Measurements from ENCODE around the gene INSR.

The INSR gene

GRCh38 chr19:7142771-7143170, 151.4 kb downstream of the INSR start:
- no peak for DNase-seq (ENCODE audit: low spot score)

GRCh38 chr19:7140137-7140536, 154.1 kb downstream of the INSR start:
- DNase-seq (ENCODE audit: low spot score): no peak

- DNase-seq (ENCODE audit: low spot score): no peak
Measured at GRCh38 chr19:7139095-7139494, 155.1 kb downstream of the INSR start.

DNA sequence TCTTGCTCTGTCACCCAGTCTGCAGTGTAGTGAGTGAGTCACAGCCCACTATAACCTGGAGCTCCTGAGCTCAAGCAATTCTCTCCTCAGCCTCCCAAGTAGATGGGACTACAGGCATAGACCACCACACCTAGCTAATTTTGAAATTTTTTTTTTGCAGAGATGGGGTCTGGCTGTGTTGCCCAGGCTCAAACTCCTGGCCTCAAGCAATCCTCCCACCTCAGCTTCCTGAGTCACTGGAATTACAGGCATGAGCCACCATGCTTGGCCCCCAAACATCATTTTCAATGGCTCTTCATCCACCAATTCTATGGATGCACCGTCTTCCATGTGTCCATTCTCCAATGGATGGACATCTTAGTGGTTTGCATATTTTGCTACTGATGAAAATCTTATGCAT, 155.8 kb downstream of the INSR start:
- no peak for DNase-seq (ENCODE audit: low spot score)

GRCh38 chr19:7137120-7137519, 157.1 kb downstream of the INSR start:
- DNase-seq (ENCODE audit: low spot score): no peak

GRCh38 chr19:7132054-7132453, 162.2 kb downstream of the INSR start:
- DNase-seq (ENCODE audit: low spot score): no peak

GRCh38 chr19:7130043-7130442, 164.2 kb downstream of the INSR start:
- DNase-seq (ENCODE audit: low spot score): no peak

GRCh38 chr19:7126132-7126531, 168.1 kb downstream of the INSR start:
- no peak for DNase-seq (ENCODE audit: low spot score)

DNA sequence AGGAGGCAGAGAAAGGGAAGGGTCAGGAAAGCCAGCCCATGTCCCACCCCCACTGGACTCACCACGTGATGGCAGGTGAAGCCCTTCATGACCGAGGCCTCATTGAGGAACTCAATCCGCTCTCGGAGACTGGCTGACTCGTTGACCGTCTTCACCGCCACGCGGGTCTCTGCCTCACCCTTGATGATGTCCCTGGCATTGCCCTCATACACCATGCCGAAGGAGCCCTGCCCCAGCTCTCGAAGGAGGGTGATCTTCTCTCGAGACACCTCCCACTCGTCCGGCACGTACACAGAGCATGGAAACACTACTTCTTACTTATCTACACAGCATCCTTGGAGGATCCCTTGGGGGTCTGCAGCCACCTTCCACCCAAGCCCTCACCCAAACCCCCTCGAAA, 169.0 kb downstream of the INSR start:
- no peak for DNase-seq (ENCODE audit: low spot score)

GRCh38 chr19:7124782-7125181, 169.4 kb downstream of the INSR start:
- DNase-seq (ENCODE audit: low spot score): no peak

DNA sequence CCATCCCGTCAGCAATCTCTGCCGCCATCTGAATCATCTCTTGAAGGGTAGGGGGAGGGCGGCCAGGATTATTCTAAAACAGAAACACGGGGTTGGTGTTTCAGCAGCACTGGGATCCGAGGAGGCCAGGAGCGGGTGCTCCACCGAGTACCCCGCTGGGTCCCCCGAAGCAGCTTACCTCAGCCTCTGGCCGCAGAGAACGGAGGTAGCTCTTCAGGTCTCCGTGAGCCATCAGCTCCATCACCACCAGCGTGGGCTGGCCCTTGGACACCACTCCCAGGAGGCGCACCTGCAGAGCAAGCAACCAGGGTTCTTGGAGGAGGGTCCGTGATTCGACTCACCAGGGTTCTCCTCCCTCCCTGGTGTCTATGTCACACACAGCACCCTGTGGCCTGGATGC, 171.5 kb downstream of the INSR start:
- DNase-seq (ENCODE audit: low spot score): no peak

GRCh38 chr19:7120499-7120898, 173.7 kb downstream of the INSR start:
- DNase-seq (ENCODE audit: low spot score): no peak

DNA sequence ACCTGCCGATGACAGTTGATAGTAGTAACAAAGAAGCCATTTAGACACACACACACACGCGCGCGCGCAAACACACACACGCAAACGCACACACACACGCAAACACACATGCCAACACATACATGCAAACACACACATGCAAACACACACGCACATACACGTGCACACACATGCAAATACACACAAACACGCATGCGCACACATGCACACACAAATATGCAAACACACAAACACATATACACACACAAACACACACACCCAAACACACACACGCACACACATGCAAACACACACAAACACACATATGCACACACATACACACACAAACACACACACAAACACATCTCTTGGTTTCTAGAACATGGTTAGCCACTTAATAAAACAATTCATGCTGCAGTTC, 174.6 kb downstream of the INSR start:
- DNase-seq (ENCODE audit: low spot score): no peak

DNA sequence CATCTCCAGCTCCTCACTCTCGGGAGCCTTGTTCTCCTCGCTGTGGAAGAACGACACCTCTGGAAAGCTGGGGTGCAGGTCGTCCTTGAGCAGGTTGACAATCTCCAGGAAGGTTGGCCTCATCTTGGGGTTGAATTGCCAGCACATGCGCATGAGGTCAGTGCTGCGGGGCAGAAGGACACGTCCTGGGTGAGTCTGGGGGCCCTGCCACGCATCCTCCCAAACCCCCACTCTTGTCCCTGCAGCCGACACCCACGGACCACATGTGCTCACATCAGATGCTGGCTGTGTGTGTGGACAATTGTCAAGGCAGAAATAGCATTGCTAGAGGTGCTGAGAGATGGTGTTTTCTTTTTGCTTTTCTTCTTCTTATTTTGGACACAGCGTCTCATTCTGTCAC, 177.0 kb downstream of the INSR start:
- DNase-seq (ENCODE audit: low spot score): no peak

GRCh38 chr19:7115721-7116120, 178.5 kb downstream of the INSR start:
- DNase-seq (ENCODE audit: low spot score): no peak

DNA sequence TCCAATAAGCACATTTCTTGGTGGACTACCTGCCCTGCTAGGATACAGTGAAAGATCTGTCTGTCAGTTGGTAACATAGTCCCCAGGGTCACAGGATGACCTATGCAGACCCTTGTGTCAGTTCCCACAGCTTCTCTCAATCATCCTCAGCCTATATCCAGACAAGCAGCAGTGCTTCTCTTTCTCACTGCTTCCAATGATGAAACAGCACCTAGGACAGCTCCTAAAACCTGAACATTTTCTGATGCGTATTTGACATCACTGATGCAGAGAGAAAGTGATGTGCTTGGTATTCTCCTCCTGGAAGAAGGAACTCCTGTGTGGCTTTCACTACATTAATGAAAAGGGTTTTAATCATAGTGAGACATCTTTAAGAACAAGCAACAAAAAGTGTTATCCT, 181.0 kb downstream of the INSR start:
- no peak for DNase-seq (ENCODE audit: low spot score)

DNA sequence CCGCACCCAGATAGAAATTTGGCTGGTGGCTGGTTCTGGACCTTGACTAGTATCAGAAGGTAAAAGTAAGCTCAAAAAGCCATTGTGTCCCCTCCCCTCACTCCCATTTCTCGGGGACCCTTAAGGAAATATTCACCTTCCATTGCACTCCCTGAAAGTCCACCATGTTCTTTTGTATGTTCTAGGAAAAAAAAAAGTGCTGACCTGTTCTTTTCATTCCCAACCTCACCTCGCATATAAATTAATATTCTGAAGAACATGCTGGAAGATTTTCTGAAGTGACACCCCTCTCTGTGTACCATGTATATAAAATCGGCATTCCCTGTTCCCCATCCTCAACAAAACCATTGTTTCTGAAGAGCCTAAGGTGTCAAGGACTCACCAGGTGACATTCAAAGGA, 181.5 kb downstream of the INSR start:
- DNase-seq (ENCODE audit: low spot score): no peak

GRCh38 chr19:7109678-7110289, 184.4 kb downstream of the INSR start:
- no peak for DNase-seq (ENCODE audit: low spot score)

DNA sequence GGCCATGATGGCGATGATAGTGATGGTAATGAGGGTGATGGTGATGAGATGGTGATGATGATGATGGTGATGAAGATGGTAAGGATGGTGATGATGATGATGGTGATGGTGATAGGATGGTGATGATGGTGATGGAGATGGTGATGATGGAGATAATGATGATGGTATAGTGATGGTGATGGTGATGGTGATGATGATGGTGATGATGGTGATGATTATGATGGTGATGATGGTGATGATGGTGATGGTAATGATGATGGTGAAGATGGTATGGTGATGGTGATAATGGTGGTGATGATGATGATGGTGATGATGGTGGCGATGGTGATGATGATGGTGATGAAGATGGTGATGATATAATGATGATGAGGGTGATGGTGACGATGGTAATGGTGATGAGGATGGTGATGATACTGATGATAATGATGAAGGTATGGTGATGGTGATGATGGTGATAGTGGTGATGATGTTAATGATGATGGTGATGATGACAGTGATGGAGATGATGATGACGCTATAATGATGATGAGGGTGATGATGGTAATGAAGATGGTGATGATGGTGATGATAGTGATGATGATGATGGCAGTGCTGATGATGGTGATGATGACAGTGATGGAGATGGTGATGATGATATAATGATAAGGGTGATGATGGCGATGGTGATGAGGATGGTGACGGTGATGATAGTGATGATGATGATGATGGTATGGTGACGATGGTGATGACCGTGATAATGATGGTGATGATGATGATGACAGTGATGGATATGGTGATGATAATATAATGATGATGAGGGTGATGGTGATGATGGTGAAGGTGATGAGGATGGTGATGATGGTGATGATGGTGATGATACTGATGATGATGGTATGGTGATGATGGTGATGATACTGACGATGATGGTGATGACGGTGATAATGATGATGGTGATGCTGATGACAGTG, 187.2 kb downstream of the INSR start:
- DNase-seq (ENCODE audit: low spot score): no peak

DNA sequence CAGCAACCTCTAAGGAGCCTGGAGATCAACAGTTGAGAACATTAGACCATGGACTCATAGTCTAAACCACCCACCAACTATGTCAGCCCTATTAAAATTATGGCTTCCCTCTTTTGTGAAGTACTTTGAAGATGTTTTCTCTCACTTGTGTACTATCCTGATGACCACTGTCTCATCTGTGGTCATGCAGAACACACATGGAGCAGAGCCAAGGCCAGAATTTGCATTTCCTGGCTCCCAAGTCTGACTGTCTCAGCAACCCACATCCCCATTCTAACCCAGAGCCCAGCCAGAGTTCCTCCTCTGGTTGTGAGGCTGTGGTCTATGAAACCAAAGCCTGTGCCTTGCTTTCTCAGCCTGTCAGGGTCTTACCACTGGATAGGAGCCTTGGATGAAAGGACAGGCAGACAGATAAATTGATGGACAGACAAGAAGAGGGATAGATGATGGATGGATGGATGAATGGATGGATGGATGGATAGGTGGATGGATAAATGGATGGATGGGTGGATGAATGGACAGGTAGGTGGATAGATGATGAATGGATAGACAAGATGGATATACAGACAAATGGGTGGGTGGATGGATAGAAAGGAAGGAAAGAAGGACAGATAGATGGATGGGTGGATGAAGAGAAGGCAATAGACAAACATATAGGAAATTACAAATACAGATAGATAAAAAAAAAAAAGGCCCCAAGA, 189.3 kb downstream of the INSR start:
- no peak for DNase-seq (ENCODE audit: low spot score)

- DNase-seq (ENCODE audit: low spot score): no peak
Measured at GRCh38 chr19:7101498-7102253, 192.5 kb downstream of the INSR start.

DNA sequence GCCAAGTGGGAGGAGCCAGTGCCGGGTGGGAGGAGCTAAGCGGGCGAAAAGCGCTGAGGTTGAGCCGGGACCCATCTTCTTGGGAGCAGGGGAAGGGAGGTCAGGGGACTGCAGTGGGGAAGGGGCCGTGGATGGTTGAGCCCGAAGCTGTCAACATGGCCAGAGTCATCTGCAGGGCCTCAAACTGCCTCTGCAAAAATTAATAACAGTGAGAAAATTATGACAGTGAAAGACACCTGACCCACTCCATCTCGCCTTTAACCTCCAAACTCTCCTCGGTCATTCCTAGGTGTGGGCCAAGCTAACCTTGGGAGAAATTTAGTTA, 194.7 kb downstream of the INSR start:
- no peak for DNase-seq (ENCODE audit: low spot score)
